ENCODE measurements around the gene UGT1A4. TPM values are rescaled to one million over a fixed set of nuclear protein-coding genes. Genes with fewer than 3 reads are reported as not detected.

The UGT1A4 gene
- total RNA-seq, 5 donors from 2014 or later (not counting 1 experiment from before 2014, with no cell fraction given) = not detected

DNA sequence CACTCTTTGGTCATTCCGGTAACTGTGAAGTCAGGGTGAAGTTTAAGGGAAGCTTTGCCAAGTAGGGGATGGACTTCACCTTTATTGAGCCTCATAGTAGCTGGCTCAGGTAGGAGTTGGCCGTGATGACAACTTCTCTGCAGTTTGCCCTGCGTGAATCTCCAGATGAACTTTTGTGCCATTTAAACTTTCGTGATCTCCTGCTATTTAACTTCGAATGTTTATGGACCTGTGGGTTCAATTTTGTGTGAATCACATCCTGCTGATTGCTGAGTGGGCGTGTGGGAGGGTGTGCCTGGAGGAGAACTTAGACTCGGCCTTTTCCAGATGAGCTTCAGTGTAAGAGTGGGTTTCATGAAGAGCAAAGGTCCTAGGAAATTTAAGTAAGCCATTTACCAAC is 45.7 kb downstream of the UGT1A4 start:
- Histone ChIP-seq H3K4me1 (ENCODE audit: control insufficient read depth in 1 of 2, extremely low read depth in 1 of 2, insufficient read depth in 2 of 2, low read length in 2 of 2) (no peaks in the 10 kb centered on the region), H3K4me3 (ENCODE audit: control insufficient read depth in 1 of 2, extremely low read depth in 1 of 2, low read length in 1 of 2) (no peak overlapping the region), H3K27me3 (replicated peaks in 1 of 2; ENCODE audit: control insufficient read depth in 2 of 2, extremely low read depth in 1 of 2, insufficient read depth in 2 of 2, low read length in 1 of 2) (peaks cover 0 to 15% of the 10 kb centered on the region in 2 experiments), H3K9me3 (no peaks in the 10 kb centered on the region), H3K27ac (ENCODE audit: low read length) (no peak overlapping the region), H3K36me3 (ENCODE audit: control insufficient read depth in 2 of 2, extremely low read depth in 1 of 2, insufficient read depth in 1 of 2, low read length in 1 of 2) (no peaks in the 10 kb centered on the region)
- ChIA-PET POLR2A (no interaction called here), CTCF (no interaction called here)
- WGBS (ENCODE audit: insufficient coverage) = 69% methylated on average over 7 of the region's 7 CpGs
- H3K36me3 Mint-ChIP-seq = no peaks in the 10 kb centered on the region
- no peaks in the 10 kb centered on the region for H3K9me3 Mint-ChIP-seq
- no peak for DNase-seq
- no peak for ATAC-seq (replicated peaks in 1 of 4)
- H3K27ac Mint-ChIP-seq = no peak overlapping the region
- no peak overlapping the region for H3K4me3 Mint-ChIP-seq
- no peaks in the 10 kb centered on the region for H3K4me1 Mint-ChIP-seq
- peaks cover 33 to 36% of the 10 kb centered on the region in 2 donors for H3K27me3 Mint-ChIP-seq

DNA sequence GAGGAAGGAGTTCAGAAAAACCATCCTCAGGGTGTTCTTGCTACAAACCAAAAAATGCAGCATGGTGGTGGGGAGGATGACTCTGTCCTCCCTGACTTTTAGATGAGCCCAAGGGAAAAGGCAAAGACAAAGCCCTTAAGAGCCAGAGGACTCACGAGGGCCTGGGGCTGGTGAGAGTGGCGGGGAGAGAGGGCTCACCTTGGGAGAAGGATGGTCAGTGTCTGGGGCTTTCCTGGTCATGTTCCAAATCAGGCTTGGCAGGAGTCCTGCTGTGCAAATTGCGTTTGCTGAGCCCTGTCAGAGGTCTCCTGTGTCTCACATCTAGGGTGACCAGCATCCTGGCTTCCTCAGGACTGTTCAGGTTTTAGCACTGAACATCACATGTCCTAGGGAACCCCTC is 46.2 kb downstream of the UGT1A4 start:
- peaks cover 33 to 38% of the 10 kb centered on the region in 2 donors for H3K27me3 Mint-ChIP-seq
- 56% methylated on average over 3 of the region's 3 CpGs for WGBS (ENCODE audit: insufficient coverage)
- H3K27me3 ChIP-seq (replicated peaks in 1 of 2; ENCODE audit: control insufficient read depth in 2 of 2, extremely low read depth in 1 of 2, insufficient read depth in 2 of 2, low read length in 1 of 2) = peaks cover 0 to 15% of the 10 kb centered on the region in 2 experiments
- no peak for DNase-seq
- ChIA-PET CTCF (no interaction called here), POLR2A (no interaction called here)
- no peak overlapping the region for H3K4me3 ChIP-seq (ENCODE audit: control insufficient read depth in 1 of 2, extremely low read depth in 1 of 2, low read length in 1 of 2)
- no peaks in the 10 kb centered on the region for H3K4me1 Mint-ChIP-seq
- H3K27ac ChIP-seq (ENCODE audit: low read length) = no peak overlapping the region
- no peak overlapping the region for H3K4me3 Mint-ChIP-seq
- H3K36me3 Mint-ChIP-seq = no peaks in the 10 kb centered on the region
- ATAC-seq (replicated peaks in 1 of 4) = no peak
- H3K27ac Mint-ChIP-seq = no peak overlapping the region
- no peaks in the 10 kb centered on the region for H3K36me3 ChIP-seq (ENCODE audit: control insufficient read depth in 2 of 2, extremely low read depth in 1 of 2, insufficient read depth in 1 of 2, low read length in 1 of 2)
- H3K9me3 Mint-ChIP-seq = no peaks in the 10 kb centered on the region
- H3K9me3 ChIP-seq = no peaks in the 10 kb centered on the region
- no peaks in the 10 kb centered on the region for H3K4me1 ChIP-seq (ENCODE audit: control insufficient read depth in 1 of 2, extremely low read depth in 1 of 2, insufficient read depth in 2 of 2, low read length in 2 of 2)

DNA sequence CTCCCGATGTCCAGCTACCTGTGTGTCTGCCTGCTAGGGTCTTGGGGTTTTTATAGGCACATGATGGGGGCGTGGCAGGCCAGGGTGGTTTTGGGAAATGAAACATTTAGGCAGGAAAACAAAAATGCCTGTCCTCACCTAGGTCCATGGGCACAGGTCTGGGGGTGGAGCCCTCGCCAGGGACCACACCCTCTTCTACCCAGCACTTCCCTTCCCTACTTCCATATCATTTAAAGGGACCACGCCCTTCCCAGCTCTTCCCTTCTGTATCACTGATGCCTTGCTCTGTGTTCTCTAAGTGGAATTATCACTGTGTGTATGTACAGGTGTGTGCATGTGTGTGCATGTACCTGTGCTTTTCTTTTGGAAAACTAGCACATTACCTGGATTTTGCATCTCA is 47.9 kb downstream of the UGT1A4 start:
- Histone ChIP-seq H3K27ac (ENCODE audit: low read length) (no peak overlapping the region), H3K9me3 (no peaks in the 10 kb centered on the region), H3K27me3 (replicated peaks in 1 of 2; ENCODE audit: control insufficient read depth in 2 of 2, extremely low read depth in 1 of 2, insufficient read depth in 2 of 2, low read length in 1 of 2) (peaks cover 0 to 15% of the 10 kb centered on the region in 2 experiments), H3K36me3 (ENCODE audit: control insufficient read depth in 2 of 2, extremely low read depth in 1 of 2, insufficient read depth in 1 of 2, low read length in 1 of 2) (no peaks in the 10 kb centered on the region), H3K4me3 (ENCODE audit: control insufficient read depth in 1 of 2, extremely low read depth in 1 of 2, low read length in 1 of 2) (no peak overlapping the region), H3K4me1 (ENCODE audit: control insufficient read depth in 1 of 2, extremely low read depth in 1 of 2, insufficient read depth in 2 of 2, low read length in 2 of 2) (no peaks in the 10 kb centered on the region)
- Mint-ChIP-seq H3K4me1 (no peaks in the 10 kb centered on the region), H3K36me3 (no peaks in the 10 kb centered on the region), H3K27me3 (peaks cover 37 to 38% of the 10 kb centered on the region in 2 donors), H3K4me3 (no peak overlapping the region), H3K9me3 (no peaks in the 10 kb centered on the region), H3K27ac (no peak overlapping the region)
- 75% methylated on average over 2 of the region's 4 CpGs for WGBS (ENCODE audit: insufficient coverage)
- no peak for DNase-seq
- ChIA-PET CTCF (no interaction called here), POLR2A (no interaction called here)
- ATAC-seq (replicated peaks in 1 of 4) = no peak

DNA sequence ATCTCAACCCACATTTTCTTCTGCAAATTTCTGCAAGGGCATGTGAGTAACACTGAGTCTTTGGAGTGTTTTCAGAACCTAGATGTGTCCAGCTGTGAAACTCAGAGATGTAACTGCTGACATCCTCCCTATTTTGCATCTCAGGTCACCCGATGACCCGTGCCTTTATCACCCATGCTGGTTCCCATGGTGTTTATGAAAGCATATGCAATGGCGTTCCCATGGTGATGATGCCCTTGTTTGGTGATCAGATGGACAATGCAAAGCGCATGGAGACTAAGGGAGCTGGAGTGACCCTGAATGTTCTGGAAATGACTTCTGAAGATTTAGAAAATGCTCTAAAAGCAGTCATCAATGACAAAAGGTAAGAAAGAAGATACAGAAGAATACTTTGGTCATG is 49.5 kb downstream of the UGT1A4 start:
- Mint-ChIP-seq H3K27me3 (peaks cover 37 to 38% of the 10 kb centered on the region in 2 donors), H3K9me3 (no peaks in the 10 kb centered on the region), H3K36me3 (no peaks in the 10 kb centered on the region), H3K27ac (no peak overlapping the region), H3K4me3 (no peak overlapping the region), H3K4me1 (no peaks in the 10 kb centered on the region)
- ChIA-PET CTCF (no interaction called here), POLR2A (no interaction called here)
- no peak for ATAC-seq (replicated peaks in 1 of 4)
- Histone ChIP-seq H3K27me3 (replicated peaks in 1 of 2; ENCODE audit: control insufficient read depth in 2 of 2, extremely low read depth in 1 of 2, insufficient read depth in 2 of 2, low read length in 1 of 2) (peaks cover 0 to 17% of the 10 kb centered on the region in 2 experiments), H3K36me3 (ENCODE audit: control insufficient read depth in 2 of 2, extremely low read depth in 1 of 2, insufficient read depth in 1 of 2, low read length in 1 of 2) (no peaks in the 10 kb centered on the region), H3K4me3 (ENCODE audit: control insufficient read depth in 1 of 2, extremely low read depth in 1 of 2, low read length in 1 of 2) (no peak overlapping the region), H3K9me3 (no peaks in the 10 kb centered on the region), H3K4me1 (ENCODE audit: control insufficient read depth in 1 of 2, extremely low read depth in 1 of 2, insufficient read depth in 2 of 2, low read length in 2 of 2) (no peaks in the 10 kb centered on the region), H3K27ac (ENCODE audit: low read length) (no peak overlapping the region)
- no peak for DNase-seq
- WGBS (ENCODE audit: insufficient coverage) = 95% methylated on average over 2 of the region's 4 CpGs

DNA sequence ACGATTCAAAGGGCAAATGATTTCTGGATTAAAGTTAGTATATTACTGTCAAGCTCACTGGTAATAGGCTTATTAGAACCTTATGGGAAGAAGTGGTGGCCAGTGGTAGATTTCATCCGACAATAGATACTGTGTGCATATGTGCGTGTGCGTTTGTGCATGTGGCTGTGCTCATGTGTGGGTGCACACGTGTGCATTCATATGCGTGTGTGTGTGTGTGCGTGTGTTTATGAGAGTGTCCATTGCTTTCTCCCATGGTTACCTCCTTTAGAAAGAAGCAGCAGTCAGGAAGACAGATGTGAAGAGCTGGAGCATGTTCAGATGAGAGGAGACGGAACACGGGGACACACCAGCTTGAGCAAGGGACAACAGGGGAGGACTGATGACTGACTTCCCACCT is 50.7 kb downstream of the UGT1A4 start:
- Histone ChIP-seq H3K27ac (ENCODE audit: low read length) (no peak overlapping the region), H3K27me3 (replicated peaks in 1 of 2; ENCODE audit: control insufficient read depth in 2 of 2, extremely low read depth in 1 of 2, insufficient read depth in 2 of 2, low read length in 1 of 2) (peaks cover 0 to 17% of the 10 kb centered on the region in 2 experiments), H3K4me1 (ENCODE audit: control insufficient read depth in 1 of 2, extremely low read depth in 1 of 2, insufficient read depth in 2 of 2, low read length in 2 of 2) (no peaks in the 10 kb centered on the region), H3K4me3 (ENCODE audit: control insufficient read depth in 1 of 2, extremely low read depth in 1 of 2, low read length in 1 of 2) (no peak overlapping the region), H3K36me3 (ENCODE audit: control insufficient read depth in 2 of 2, extremely low read depth in 1 of 2, insufficient read depth in 1 of 2, low read length in 1 of 2) (no peaks in the 10 kb centered on the region), H3K9me3 (no peaks in the 10 kb centered on the region)
- Mint-ChIP-seq H3K27me3 (peaks cover 27 to 29% of the 10 kb centered on the region in 2 donors), H3K9me3 (no peaks in the 10 kb centered on the region), H3K4me3 (no peak overlapping the region), H3K36me3 (no peaks in the 10 kb centered on the region), H3K4me1 (no peaks in the 10 kb centered on the region), H3K27ac (no peak overlapping the region)
- CTCF ChIA-PET = no interaction called here
- DNase-seq (no peak), ATAC-seq (replicated peaks in 1 of 4) (no peak)
- POLR2A ChIA-PET = interaction anchor here in 1 of 2 donors (0.6 kb wide), 1 partner anchor 282 kb away, joined by 3 read pairs; no protein-coding TSS in a partner anchor
- 90% methylated on average over 8 of the region's 9 CpGs for WGBS (ENCODE audit: insufficient coverage)

DNA sequence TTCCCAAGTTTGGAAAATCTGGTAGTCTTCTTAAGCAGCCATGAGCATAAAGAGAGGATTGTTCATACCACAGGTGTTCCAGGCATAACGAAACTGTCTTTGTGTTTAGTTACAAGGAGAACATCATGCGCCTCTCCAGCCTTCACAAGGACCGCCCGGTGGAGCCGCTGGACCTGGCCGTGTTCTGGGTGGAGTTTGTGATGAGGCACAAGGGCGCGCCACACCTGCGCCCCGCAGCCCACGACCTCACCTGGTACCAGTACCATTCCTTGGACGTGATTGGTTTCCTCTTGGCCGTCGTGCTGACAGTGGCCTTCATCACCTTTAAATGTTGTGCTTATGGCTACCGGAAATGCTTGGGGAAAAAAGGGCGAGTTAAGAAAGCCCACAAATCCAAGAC is 53.6 kb downstream of the UGT1A4 start:
- CTCF ChIA-PET = no interaction called here

DNA sequence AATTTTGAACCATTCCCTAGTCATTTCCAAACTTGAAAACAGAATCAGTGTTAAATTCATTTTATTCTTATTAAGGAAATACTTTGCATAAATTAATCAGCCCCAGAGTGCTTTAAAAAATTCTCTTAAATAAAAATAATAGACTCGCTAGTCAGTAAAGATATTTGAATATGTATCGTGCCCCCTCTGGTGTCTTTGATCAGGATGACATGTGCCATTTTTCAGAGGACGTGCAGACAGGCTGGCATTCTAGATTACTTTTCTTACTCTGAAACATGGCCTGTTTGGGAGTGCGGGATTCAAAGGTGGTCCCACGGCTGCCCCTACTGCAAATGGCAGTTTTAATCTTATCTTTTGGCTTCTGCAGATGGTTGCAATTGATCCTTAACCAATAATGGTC is 54.0 kb downstream of the UGT1A4 start:
- POLR2A ChIA-PET = no interaction called here
- no peaks in the 10 kb centered on the region for H3K36me3 Mint-ChIP-seq
- H3K27me3 Mint-ChIP-seq = peaks cover 16 to 18% of the 10 kb centered on the region in 2 donors
- H3K9me3 Mint-ChIP-seq = peaks cover 3 to 13% (median 7%) of the 10 kb centered on the region in 3 donors
- CTCF ChIA-PET = no interaction called here
- WGBS (ENCODE audit: insufficient coverage) = 78% methylated on average over 4 of the region's 5 CpGs
- H3K36me3 ChIP-seq (ENCODE audit: control insufficient read depth in 2 of 2, extremely low read depth in 1 of 2, insufficient read depth in 1 of 2, low read length in 1 of 2) = no peaks in the 10 kb centered on the region
- H3K27ac Mint-ChIP-seq = no peak overlapping the region
- H3K4me3 Mint-ChIP-seq = no peak overlapping the region
- no peaks in the 10 kb centered on the region for H3K4me1 ChIP-seq (ENCODE audit: control insufficient read depth in 1 of 2, extremely low read depth in 1 of 2, insufficient read depth in 2 of 2, low read length in 2 of 2)
- H3K27me3 ChIP-seq (replicated peaks in 1 of 2; ENCODE audit: control insufficient read depth in 2 of 2, extremely low read depth in 1 of 2, insufficient read depth in 2 of 2, low read length in 1 of 2) = peaks cover 0 to 19% of the 10 kb centered on the region in 2 experiments
- H3K4me3 ChIP-seq (ENCODE audit: control insufficient read depth in 1 of 2, extremely low read depth in 1 of 2, low read length in 1 of 2) = no peak overlapping the region
- no peak for DNase-seq
- no peaks in the 10 kb centered on the region for H3K9me3 ChIP-seq
- ATAC-seq (replicated peaks in 1 of 4) = no peak
- no peak overlapping the region for H3K27ac ChIP-seq (ENCODE audit: low read length)
- no peaks in the 10 kb centered on the region for H3K4me1 Mint-ChIP-seq

More for the DNA sequence above, 53.6 kb downstream of the UGT1A4 start:
- no peaks in the 10 kb centered on the region for H3K4me1 ChIP-seq (ENCODE audit: control insufficient read depth in 1 of 2, extremely low read depth in 1 of 2, insufficient read depth in 2 of 2, low read length in 2 of 2)
- no peak overlapping the region for H3K4me3 ChIP-seq (ENCODE audit: control insufficient read depth in 1 of 2, extremely low read depth in 1 of 2, low read length in 1 of 2)
- no peaks in the 10 kb centered on the region for H3K36me3 ChIP-seq (ENCODE audit: control insufficient read depth in 2 of 2, extremely low read depth in 1 of 2, insufficient read depth in 1 of 2, low read length in 1 of 2)
- peaks cover 0 to 18% of the 10 kb centered on the region in 2 experiments for H3K27me3 ChIP-seq (replicated peaks in 1 of 2; ENCODE audit: control insufficient read depth in 2 of 2, extremely low read depth in 1 of 2, insufficient read depth in 2 of 2, low read length in 1 of 2)
- POLR2A ChIA-PET = no interaction called here
- H3K27ac ChIP-seq (ENCODE audit: low read length) = no peak overlapping the region
- DNase-seq = no peak
- peaks cover 3 to 13% (median 7%) of the 10 kb centered on the region in 3 donors for H3K9me3 Mint-ChIP-seq
- H3K36me3 Mint-ChIP-seq = no peaks in the 10 kb centered on the region
- WGBS (ENCODE audit: insufficient coverage) = 95% methylated on average over 10 of the region's 16 CpGs
- H3K27me3 Mint-ChIP-seq = peaks cover 18 to 21% of the 10 kb centered on the region in 2 donors
- H3K4me1 Mint-ChIP-seq = no peaks in the 10 kb centered on the region
- no peaks in the 10 kb centered on the region for H3K9me3 ChIP-seq
- no peak overlapping the region for H3K27ac Mint-ChIP-seq
- H3K4me3 Mint-ChIP-seq = no peak overlapping the region
- ATAC-seq (replicated peaks in 1 of 4) = no peak
